Measurements from ENCODE around the gene HEXIM1. TPM values are rescaled to one million over a fixed set of nuclear protein-coding genes. Genes with fewer than 3 reads are reported as not detected.
"Not testable (repeated sequence)": the region's sequence is repeated elsewhere in the genome, so short reads cannot be mapped to it uniquely, and the experiment has no call there.

HEXIM1 gene
- polyA plus RNA-seq, 3 donors from 2014 or later, result 1.1 to 7.2 (median 3.0) TPM

DNA sequence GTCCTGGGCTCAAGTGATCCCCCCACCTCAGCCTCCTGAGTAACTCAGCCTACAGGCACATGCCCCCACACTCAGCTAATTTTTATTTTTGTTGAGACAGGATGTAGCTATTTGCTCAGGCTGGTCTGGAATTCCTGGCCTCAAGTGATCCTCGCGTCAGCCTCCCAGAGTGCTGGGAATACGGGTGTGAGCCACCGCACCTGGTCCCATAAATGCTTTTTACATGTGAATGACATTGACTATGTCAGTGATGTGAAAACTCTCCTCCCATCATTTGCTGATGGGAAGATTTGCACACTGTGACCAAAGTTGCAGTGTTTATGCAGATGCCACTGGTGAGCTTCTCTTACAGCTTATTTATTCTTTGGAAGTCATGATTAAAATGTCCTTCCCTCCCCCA lies 30.9 kb upstream of the HEXIM1 start:
- H3K4me3 Mint-ChIP-seq, result no peak overlapping the region
- peaks cover 2 to 5% (median 4%) of the 10 kb centered on the region in 3 donors for H3K27me3 Mint-ChIP-seq (ENCODE audit: low read depth in 3 of 3)
- no peak for DNase-seq
- no peaks in the 10 kb centered on the region for H3K9me3 Mint-ChIP-seq
- no peaks in the 10 kb centered on the region for H3K36me3 Mint-ChIP-seq
- no peaks in the 10 kb centered on the region for H3K4me1 Mint-ChIP-seq
- H3K27ac Mint-ChIP-seq, result no peak overlapping the region

DNA sequence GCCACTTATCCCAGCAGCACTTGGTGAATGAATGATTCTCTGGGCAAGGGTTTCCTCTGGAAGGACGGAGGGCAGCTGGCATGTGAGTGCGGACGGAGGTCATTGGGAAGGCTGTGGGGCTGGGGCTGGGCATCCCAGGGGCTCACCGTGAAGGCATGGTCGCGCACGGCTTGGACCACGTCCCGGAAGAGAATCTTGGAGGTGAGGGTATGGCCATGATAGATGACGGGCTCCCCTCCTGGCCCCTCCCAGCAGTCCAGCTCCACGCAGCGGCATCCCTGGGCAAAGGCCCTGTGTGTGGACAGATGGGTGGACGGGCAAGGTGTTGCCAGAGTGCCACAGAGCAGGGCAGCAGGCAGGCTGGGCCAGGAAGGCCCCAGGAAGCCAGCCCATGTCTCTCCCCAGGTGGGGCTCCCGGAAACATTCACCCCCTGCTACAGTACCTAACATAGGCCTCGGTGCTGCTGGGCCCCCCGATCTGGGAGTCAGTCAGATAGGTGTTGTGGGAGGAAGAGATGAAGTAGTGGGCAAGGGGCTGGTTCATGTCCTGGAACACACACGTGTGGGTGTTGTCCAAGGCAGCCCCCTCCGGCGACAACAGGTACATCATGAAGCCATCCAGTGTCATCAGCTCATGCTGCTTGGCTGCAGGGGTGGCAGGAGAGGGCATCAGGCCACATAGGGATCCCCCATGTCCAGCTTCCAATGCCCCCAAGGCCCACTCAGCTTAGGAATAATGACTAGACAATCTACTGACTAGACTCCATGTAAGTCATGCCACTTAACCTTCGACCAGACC lies 30.2 kb upstream of the HEXIM1 start:
- Mint-ChIP-seq H3K9me3 (no peaks in the 10 kb centered on the region), H3K4me3 (no peak overlapping the region), H3K27ac (no peak overlapping the region), H3K27me3 (ENCODE audit: low read depth in 3 of 3) (peaks cover 2 to 5% (median 4%) of the 10 kb centered on the region in 3 donors), H3K36me3 (no peaks in the 10 kb centered on the region), H3K4me1 (no peaks in the 10 kb centered on the region)
- no peak for DNase-seq

DNA sequence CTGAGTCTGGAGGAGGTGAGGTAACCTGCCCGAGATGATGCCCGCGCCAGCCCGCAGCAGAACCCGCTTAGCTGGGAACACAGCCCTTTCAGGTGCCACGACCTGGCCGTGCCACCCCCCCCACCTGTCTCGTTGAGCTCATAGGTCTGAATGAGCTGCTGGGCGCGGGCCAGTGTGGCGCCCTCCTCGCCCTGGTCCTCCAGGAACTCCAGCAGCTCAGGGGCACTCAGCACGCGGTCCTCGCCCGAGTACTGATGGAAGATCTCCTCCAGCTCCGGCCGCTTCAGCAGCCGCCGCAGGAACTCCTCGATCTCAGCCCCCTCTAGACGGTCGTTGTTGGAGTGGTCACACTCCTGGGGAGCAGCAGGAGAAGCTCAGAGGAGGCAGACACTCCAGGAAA lies 29.6 kb upstream of the HEXIM1 start:
- Mint-ChIP-seq H3K27me3 (ENCODE audit: low read depth in 3 of 3) (peaks cover 2 to 5% (median 4%) of the 10 kb centered on the region in 3 donors), H3K4me3 (no peak overlapping the region), H3K4me1 (no peaks in the 10 kb centered on the region), H3K27ac (no peak overlapping the region), H3K36me3 (no peaks in the 10 kb centered on the region), H3K9me3 (no peaks in the 10 kb centered on the region)
- DNase-seq, result no peak

DNA sequence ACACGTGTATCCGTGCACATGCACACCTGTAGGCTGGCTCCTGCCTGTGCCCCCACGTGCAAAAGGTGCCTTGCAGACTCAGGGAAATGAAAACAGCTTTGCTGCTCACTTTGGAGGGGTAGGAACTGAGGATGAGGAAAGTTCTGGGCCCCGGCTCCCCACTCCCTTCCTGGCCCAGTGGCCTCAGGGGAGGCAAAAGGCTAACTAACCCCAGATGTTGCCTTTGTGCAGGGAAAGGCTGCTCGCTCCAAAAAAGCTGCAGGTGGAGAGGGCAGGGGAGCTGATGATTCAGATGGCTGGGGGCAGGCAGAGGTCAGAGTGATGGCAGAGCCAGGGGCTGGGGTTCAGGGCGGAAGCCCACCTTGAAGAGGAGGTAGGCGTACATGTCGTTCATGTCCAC lies 28.3 kb upstream of the HEXIM1 start:
- no peak overlapping the region for H3K27ac Mint-ChIP-seq
- H3K4me3 Mint-ChIP-seq, result no peak overlapping the region
- no peaks in the 10 kb centered on the region for H3K4me1 Mint-ChIP-seq
- H3K9me3 Mint-ChIP-seq, result no peaks in the 10 kb centered on the region
- DNase-seq, result no peak
- H3K27me3 Mint-ChIP-seq (ENCODE audit: low read depth in 3 of 3), result peaks cover 2 to 4% (median 4%) of the 10 kb centered on the region in 3 donors
- H3K36me3 Mint-ChIP-seq, result no peaks in the 10 kb centered on the region

DNA sequence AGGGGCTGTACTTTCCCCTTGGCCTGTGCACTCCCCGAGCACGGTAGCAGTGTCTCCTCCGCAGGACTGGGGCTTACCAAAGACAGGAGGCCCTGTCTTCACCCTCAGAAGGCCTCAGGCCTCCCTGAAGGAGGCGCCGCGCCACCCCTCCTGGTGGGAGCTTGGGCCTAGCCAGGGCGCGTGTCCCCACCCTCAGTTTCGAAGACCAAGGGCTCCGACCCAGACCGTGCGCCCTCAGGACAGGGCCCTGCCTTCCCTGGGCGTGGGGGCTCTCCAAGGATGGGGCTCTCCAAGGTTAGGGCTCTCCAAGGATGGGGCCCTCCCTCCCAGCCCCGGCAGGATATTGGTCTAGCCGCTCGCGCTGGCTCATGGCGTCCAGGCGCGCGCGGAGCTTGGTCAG lies 27.7 kb upstream of the HEXIM1 start:
- Mint-ChIP-seq H3K36me3 (no peaks in the 10 kb centered on the region), H3K4me1 (no peaks in the 10 kb centered on the region), H3K9me3 (no peaks in the 10 kb centered on the region), H3K27ac (no peak overlapping the region), H3K4me3 (no peak overlapping the region), H3K27me3 (ENCODE audit: low read depth in 3 of 3) (peaks cover 2 to 4% (median 4%) of the 10 kb centered on the region in 3 donors)
- DNase-seq, result no peak

DNA sequence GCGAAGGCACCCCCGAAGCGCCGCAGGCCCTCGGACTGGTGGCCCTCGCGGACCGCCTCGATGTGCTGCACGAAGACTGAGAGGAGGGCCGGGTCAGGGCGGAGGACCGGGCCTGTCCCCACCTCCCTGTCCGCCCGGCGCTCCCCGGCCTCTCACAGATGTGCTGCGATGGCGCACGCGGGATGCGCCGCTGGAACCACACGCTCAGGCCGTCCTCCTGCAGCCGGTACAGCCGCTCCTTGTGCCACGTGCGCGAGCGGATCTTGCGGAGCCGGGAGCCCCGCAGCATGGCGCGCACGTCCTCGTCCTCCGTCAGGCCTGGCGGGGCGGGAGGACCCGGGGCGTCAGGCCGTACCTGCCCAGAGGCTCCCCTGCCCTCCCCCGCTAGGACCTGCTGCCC lies 27.2 kb upstream of the HEXIM1 start:
- Mint-ChIP-seq H3K4me1 (no peaks in the 10 kb centered on the region), H3K27me3 (ENCODE audit: low read depth in 3 of 3) (peaks cover 2 to 4% (median 4%) of the 10 kb centered on the region in 3 donors), H3K27ac (no peak overlapping the region), H3K4me3 (no peak overlapping the region), H3K9me3 (no peaks in the 10 kb centered on the region), H3K36me3 (no peaks in the 10 kb centered on the region)
- DNase-seq, result no peak

DNA sequence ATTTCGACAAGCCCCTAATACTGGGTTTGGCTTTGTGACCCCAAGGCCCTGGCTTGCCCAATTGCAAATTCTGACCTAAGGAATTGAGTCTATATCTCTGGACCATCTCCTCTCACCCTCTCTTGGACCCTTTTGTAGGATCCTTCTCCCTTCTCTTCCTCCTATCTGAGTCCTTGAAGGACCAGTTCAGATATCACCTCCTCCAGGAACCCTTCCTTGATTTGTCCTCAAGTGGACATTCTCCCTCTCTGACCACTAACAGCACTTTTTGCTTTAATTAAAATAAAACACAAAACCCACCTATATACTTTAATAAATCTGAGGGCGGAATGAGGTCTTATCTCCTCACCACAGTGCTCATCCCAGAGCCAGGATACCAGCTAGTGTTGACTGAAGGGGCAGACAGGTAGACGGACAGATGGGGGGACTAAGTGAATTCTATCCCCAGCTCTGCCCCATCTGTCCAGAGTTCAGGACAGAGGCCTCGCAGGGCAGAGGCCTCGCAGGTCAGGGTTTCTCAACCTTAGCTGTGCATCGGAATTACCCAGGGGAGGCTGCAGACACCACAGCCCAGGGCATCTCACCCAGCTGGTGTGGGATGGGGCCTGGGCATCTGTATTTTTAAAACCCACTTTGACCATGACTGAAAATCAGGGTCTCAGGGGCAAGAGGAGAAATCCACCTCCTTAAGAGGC lies 25.1 kb upstream of the HEXIM1 start:
- no peaks in the 10 kb centered on the region for H3K9me3 Mint-ChIP-seq
- DNase-seq, result no peak
- H3K4me1 Mint-ChIP-seq, result no peaks in the 10 kb centered on the region
- peaks cover 2 to 7% (median 4%) of the 10 kb centered on the region in 3 donors for H3K27me3 Mint-ChIP-seq (ENCODE audit: low read depth in 3 of 3)
- no peaks in the 10 kb centered on the region for H3K36me3 Mint-ChIP-seq
- H3K4me3 Mint-ChIP-seq, result no peak overlapping the region
- H3K27ac Mint-ChIP-seq, result peak overlapping the region in 1 of 6 donors; percentile 35

DNA sequence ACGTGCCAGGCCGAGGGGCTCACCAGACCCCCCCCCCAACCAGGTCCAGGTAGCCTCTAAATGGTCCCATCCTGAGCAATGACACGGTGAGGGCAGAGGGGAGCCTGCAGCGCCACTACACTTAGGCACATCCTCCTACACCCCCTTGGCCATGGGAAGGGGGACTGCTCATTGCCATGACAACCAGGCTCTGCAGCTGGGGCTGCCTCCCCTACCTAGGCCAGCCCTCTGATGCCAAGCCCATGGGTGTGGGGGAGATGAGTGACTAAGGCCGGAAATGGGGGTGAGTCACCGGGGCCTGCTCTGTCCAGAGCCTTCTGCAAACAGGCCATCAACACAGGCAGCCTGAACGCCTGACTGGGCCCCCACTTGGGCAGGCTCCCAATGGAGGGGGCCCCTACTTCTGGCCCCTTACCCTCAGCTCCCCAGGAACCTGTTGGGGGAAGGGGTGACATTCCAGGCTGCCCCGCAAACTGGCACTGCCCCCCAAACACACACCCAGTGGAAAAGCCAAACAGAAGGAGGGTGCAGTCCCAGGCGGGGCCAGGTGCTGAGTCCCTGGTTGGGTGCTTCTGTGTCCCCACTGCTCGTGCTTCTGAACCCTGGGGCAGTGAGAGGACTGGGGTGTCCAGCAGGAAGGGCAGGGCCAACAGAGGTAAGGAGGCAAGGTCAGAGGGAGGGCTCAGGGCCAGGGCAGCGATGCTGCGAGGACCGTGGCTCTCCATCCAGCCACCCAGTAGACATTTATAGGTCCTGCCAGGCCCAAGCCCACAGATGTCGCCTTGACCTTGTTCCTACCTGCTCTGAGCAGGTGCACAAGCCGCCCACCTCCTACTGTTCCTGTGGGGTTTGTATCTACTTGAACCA lies 24.1 kb upstream of the HEXIM1 start:
- no peaks in the 10 kb centered on the region for H3K9me3 Mint-ChIP-seq
- H3K4me1 Mint-ChIP-seq, result no peaks in the 10 kb centered on the region
- DNase-seq, result peak in 1 of 3 donors; percentile 26
- no peaks in the 10 kb centered on the region for H3K36me3 Mint-ChIP-seq
- H3K27ac Mint-ChIP-seq, result peak overlapping the region in 1 of 6 donors; percentile 7
- no peak overlapping the region for H3K4me3 Mint-ChIP-seq
- H3K27me3 Mint-ChIP-seq (ENCODE audit: low read depth in 3 of 3), result peaks cover 1 to 4% (median 2%) of the 10 kb centered on the region in 3 donors

DNA sequence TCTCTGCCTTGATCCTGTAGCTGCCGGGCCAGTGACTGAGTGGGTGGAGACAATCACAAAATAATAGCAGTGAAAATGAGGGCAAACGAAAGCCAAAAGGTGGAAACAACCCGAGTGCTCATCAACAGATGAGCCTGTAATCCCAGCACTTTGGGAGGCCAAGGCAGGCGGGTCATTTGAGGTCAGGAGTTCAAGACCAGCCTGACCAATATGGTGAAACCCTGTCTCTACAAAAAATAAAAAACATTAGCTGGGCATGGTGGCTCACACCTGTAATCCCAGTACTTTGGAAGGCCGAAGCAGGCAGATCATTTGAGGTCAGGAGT lies 23.5 kb upstream of the HEXIM1 start:
- H3K4me3 Mint-ChIP-seq; H3K9me3 Mint-ChIP-seq; H3K27ac Mint-ChIP-seq; H3K36me3 Mint-ChIP-seq; H3K27me3 Mint-ChIP-seq (ENCODE audit: low read depth in 3 of 3); H3K4me1 Mint-ChIP-seq; DNase-seq: not testable (repeated sequence)

DNA sequence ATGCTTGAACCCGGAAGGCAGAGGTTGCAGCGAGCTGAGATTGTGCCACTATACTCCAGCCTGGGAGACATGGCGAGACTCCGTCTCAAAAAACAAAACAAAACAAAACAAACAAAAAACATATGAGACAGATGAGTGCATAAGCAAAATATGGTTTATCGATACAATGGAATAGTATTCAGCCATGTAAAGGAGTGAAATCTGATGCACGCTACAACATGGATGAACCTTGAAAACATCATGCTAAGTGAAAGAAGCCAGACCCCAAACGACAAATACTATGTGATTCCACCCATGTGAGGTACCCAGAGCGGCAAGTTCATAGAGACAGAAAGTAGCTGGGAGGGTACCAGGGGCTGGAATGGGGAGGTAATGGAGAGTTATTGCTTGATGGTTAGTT lies 22.8 kb upstream of the HEXIM1 start:
- H3K9me3 Mint-ChIP-seq, result no peaks in the 10 kb centered on the region
- H3K27me3 Mint-ChIP-seq (ENCODE audit: low read depth in 3 of 3), result peaks cover 2 to 4% (median 3%) of the 10 kb centered on the region in 3 donors
- H3K4me1 Mint-ChIP-seq, result no peaks in the 10 kb centered on the region
- H3K36me3 Mint-ChIP-seq, result no peaks in the 10 kb centered on the region
- no peak overlapping the region for H3K4me3 Mint-ChIP-seq
- H3K27ac Mint-ChIP-seq, result no peak overlapping the region
- DNase-seq, result no peak

DNA sequence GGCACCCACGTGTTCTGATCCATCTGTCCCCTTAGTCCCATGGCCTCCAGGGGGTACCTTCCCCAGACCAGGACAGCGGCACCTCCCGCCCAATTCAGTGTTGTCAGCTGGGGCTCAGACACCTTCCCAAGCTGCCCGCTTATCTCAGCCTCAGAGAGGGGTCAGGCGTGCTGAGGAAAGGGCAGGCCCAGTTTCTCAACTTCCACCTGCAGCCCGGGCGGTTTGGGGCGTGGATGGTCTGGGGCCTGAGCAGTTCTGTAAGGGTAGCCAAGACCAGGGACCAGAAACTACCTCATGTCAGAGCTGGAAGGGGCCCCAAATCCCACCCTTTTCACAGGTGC lies 21.1 kb upstream of the HEXIM1 start:
- no peak overlapping the region for H3K4me3 Mint-ChIP-seq
- no peak overlapping the region for H3K27ac Mint-ChIP-seq
- H3K9me3 Mint-ChIP-seq, result no peaks in the 10 kb centered on the region
- H3K36me3 Mint-ChIP-seq, result no peaks in the 10 kb centered on the region
- DNase-seq, result no peak
- peaks cover 2 to 4% (median 3%) of the 10 kb centered on the region in 3 donors for H3K27me3 Mint-ChIP-seq (ENCODE audit: low read depth in 3 of 3)
- H3K4me1 Mint-ChIP-seq, result no peaks in the 10 kb centered on the region

DNA sequence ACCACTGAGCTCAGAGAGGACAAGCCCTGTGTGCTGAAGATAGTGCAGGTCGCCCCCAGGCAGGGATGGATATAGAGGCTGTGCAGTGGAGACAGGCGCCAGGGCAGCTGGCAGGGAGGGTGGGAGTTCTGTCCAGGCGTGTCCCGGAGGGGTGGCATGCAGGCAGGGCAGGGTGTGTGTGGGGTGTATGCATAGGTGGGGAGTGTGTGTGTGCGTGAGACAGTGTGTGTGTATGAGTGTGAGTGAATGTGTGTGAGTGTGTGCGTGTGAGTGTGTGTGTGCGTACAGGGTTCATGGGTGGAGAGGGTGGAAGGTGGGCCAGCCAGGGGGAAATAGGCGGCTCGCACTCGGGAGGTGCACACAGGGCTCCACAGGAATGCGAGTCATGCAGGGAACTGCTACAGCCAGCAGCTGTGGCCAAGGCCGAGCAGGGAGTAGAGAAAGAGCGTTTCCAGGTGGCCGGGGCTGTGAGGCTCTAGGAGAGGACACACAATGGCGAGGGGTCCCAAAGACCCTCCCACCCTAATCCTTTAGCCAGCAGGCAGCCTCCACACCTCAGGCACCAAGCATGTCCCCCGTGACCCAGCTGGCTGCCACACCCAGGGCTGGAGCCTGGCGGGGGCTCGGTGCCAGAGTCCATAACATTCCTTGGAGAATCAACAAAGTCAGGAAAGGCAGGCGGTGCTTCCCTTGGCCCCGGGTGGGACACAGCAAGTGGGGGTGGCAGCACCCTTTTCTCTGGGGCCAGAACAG lies 20.6 kb upstream of the HEXIM1 start:
- Mint-ChIP-seq H3K9me3 (no peaks in the 10 kb centered on the region), H3K27ac (no peak overlapping the region), H3K4me3 (no peak overlapping the region), H3K4me1 (no peaks in the 10 kb centered on the region), H3K36me3 (no peaks in the 10 kb centered on the region), H3K27me3 (ENCODE audit: low read depth in 3 of 3) (peaks cover 2 to 4% (median 3%) of the 10 kb centered on the region in 3 donors)
- no peak for DNase-seq

DNA sequence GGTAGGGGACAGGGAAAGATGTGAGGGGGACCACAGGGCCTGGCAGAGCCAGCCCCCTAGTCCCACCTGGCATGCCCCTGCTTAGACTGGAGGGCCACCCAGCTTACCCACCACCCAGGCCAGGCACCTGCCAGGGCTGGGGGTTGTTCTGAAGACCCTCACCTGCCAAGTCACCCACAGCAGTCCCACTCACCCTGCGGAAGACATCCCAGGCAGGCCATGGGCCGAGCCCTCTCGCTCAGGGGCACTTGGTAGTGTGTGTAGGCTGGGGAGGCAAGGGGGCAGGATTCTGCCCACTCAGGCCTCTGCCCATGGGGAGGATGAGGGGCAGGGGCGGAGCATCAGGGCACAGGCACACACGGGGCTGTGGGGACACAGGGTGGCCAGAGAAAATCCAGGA lies 19.9 kb upstream of the HEXIM1 start:
- Mint-ChIP-seq H3K36me3 (no peaks in the 10 kb centered on the region), H3K9me3 (no peaks in the 10 kb centered on the region)
- DNase-seq, result no peak

More for the DNA sequence above, 19.9 kb upstream of the HEXIM1 start:
- H3K27me3 Mint-ChIP-seq (ENCODE audit: low read depth in 3 of 3), result peaks cover 2 to 6% (median 4%) of the 10 kb centered on the region in 3 donors
- peaks cover 0 to 2% of the 10 kb centered on the region in 2 donors for H3K4me1 Mint-ChIP-seq
- H3K27ac Mint-ChIP-seq, result no peak overlapping the region
- H3K4me3 Mint-ChIP-seq, result no peak overlapping the region

Measured in immature natural killer cell (primary cell).